NCI-H526 treated with DMSO at 0.1 percent for 48 hours (cell line): ENCODE results near the gene PHLDA2.
"Not testable (repeated sequence)": the region's sequence is repeated elsewhere in the genome, so short reads cannot be mapped to it uniquely, and the experiment has no call there.

Experiments used
- DNase-seq: peaks from one replicate; lab custom pipeline; 2025; lab: John Stamatoyannopoulos, UW

Gene PHLDA2

DNA sequence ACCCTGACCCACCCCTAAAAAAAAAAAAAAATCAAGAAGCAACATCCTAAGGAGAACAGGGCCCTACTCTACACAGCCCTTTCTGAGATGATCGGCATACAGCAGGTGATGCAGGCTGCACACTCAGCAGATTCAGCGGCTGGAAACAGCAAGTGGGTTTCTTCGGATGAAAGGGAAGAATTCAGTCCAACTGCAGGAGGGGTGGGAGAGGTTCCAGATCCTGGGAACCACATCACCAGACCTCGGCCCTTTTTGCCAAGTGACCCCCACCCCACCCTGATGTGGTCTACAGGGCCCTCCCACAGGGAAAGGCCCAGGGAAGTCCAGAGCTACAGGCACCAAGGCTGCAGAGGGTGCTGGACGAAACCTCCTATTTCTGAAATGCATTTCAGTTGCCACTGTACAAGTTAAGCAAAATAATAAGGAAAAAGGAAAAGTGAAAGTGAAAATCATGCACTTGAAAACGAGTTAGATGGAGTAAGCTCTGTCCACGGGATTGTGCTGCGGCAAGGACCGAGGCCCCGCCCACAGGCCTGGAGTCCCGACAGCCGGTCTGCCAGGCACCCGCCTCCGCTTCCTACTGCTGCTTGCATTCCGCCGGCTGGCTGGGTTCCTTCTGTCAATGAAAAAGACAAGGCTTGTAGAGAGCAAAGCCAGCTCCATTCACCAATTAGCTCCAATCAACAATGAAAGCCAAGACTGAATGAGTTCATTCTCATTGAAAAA is 16.0 kb upstream of the PHLDA2 start:
- no peak for DNase-seq

DNA sequence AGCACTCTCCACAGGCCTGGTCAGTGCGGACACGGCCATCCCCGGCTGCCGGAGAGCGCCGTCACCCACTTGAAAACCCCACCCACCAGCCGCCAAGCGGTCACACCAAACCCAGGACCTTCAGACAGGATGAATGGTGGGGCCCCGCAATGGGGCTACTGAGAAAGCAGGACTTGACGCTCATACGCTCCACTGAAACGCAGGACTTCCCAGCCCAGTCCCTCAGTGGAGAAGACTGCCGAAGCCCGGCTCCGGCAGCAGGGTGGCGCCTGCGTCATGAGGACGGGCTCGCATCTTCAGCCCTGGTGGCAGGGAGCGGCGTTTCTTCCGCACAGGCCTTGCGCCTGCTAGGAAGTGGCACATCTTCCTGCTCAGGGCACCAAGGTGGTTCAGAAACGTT is 15.3 kb upstream of the PHLDA2 start:
- DNase-seq: no peak

DNA sequence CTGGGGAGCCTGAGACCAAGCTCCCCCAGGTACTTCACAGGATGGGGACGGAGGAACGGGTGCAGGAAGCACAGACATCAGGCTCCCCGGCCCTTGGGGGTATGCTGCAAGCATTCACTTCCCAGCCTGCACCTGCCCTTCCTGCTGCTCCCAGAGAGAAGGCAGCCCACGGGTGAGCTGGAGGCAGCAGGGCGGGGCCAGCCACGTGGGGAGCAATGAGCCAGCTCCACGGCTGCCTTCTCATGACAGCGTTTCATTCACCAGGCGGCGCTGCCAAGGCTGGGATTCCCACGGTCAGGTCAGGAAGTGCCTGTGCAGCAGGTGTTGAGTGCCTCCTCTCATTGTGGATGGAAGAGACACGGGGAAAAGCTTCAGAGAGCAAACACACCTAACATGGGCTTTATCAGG is 14.5 kb upstream of the PHLDA2 start:
- no peak for DNase-seq

DNA sequence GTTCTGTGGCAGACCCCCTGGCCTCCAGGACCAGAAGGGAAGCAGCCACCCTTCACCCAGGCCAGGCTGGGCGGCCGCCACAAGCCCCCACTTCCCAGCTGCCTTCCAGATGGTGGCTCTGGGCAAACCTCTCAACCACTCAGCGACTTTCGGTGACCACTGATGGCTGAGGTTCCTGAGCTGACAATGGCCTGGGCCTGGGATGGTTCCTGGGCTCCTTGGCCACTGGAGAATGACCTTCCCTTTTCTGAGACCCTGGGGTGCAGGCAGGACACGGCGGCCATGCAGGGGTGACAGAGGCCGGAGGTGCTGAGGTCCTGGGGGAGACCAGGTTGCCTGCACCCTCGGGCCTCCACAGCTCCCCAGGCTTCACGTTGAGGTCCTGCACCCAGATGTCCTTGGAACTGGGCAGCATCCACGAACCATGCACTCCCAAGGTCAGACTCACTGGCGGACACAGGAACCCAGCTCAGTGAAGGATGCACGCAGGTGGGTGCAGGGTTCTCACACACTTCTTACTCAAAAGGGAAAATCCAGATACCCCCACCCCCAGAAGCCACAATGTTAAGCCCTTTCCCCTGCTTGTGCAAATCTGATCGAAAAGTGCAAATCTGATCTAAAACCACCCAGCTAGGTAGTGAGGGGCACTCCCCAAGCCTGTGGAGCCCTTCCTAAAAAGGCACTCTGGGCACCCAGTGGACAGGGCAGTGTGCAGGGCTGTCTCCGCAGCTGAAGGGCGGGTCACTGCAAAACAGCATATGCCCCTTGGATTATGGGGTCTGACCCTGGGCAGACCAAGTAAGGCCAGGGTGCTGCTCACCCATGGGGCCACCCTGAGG is 13.9 kb upstream of the PHLDA2 start:
- no peak for DNase-seq

DNA sequence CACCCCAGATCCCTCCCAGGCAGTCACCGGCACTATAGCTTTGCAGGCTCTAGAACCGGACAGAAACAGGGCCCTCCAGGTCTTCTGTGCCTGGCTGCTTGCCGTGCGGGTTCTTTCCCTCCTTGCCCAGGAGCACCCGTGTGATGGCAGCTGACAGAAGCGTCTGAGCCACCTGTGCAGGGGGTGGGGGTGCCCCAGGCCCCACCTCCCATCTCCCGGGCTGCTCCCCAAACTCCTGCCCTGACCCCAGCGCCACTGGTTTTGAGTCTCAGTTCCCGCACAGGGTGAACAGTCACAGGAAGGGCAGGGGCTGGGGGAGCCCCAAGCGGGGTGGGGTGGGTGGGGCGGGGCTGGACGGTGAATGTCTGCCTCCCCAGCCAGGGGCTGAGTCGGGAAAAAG is 13.2 kb upstream of the PHLDA2 start:
- no peak for DNase-seq

DNA sequence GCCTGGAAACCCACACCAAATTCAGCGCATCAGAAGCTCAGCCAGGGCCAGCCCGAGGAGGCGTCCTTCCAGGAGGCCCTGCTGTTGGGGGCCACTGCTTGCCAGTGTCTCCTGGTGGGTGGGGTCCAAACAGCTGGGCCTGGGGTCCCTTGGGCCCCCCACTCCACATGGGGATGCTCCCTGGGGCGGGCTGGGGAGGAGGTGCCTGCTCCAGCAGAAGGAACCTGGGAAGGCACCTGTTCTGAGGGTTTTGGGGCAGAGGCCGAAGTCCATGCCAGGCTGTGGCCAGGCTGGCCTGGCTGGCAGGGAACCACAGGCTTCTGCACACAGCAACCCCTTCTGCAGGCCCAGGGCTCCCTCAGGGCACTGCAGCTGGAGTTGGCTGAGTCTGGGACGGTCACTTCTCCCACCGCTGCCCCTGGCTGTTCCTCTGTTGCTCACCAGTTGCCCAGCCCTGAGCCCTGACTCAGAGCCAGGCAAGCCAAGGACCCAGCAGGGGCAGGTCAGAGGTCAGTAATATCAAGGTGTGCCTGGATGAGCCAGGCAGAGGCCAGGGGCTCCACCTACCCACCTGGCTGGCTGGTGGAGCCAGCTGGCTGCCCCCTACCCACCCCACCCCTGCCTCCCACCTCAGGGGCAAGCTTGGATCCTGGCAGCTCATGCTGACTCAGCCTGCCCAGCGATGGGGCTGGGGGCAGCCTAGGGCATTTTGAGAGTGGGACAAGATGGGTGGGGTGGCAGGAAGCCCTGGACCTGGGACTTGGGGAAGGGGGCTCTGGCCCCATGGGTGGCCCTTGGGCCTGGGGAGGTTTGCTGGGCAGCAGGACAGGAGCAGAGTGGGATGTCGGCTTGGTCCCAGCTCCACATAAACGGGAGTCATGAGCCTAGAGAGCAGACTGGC is 12.0 kb upstream of the PHLDA2 start:
- no peak for DNase-seq

DNA sequence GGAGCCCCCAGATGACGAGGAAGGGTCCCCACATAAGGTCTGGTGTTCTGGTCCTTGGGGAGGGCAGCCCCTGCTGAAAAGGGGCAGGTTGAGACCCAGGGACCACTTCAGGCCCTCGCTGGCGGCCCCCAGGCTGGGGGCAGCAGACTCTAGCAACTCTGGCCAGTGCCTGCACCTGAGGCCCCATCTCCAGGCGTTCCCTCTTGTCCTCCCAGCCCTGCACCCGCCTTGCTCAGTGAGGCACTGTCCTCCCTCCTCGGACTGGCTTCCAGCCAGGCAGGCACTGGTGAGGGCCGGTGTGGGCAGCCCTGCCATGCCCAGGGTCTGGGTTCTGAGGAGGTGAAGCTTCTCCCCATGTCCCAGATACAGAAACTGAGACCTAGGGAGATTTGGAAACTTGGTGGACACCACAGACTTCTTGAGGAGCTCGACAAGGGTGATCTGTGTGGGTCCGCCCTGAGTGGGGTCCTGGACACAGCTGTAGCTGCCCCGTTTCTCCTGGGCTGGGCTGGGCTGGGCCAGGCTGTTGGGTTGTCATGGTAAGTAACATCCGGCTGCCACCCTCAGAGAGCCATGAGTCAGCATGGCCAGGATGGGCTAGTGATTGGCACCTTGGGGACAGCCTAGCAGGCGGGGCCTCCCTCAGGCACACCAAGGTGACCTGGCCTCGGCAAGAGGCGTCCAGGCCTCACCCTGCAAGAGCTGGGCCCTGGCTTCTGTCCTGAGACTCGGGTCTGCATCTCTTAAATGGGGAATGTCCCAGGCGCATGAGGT is 11.1 kb upstream of the PHLDA2 start:
- DNase-seq: no peak

DNA sequence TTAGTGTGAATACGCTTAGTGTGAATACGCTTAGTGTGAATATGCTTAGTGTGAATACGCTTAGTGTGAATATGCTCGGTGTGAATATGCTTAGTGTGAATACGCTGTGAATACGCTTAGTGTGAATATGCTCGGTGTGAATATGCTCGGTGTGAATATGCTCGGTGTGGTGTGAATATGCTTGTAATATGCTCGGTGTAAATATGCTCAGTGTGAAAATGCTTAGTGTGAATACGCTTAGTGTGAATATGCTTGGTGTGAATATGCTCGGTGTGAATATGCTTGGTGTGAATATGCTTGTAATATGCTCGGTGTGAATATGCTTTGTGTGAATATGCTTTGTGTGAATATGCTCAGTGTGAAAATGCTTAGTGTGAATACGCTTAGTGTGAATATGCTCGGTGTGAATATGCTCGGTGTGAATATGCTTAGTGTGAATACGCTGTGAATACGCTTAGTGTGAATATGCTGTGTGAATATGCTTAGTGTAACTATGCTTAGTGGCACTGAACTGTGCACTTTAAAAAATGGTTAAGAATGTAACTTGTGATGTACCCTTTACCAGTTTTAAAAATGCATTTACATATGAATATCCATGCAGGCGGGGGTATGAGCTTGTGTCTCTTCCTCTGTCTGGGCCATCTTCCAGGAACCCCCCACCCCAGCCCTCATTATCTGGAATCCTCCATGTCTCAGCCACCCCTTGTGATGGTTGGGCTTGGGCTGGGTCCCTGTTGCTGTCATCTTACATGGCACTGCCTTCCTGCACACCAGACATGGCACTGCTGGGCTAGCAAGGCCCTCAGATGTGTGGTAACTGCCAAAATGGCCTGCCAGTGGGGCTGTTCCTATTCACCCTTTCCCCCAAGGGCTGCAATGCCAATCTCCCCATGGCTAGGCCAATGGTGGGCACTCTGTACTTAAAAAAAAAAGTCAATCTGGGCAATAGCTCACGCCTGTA is 9.5 kb upstream of the PHLDA2 start:
- not testable (repeated sequence) for DNase-seq

DNA sequence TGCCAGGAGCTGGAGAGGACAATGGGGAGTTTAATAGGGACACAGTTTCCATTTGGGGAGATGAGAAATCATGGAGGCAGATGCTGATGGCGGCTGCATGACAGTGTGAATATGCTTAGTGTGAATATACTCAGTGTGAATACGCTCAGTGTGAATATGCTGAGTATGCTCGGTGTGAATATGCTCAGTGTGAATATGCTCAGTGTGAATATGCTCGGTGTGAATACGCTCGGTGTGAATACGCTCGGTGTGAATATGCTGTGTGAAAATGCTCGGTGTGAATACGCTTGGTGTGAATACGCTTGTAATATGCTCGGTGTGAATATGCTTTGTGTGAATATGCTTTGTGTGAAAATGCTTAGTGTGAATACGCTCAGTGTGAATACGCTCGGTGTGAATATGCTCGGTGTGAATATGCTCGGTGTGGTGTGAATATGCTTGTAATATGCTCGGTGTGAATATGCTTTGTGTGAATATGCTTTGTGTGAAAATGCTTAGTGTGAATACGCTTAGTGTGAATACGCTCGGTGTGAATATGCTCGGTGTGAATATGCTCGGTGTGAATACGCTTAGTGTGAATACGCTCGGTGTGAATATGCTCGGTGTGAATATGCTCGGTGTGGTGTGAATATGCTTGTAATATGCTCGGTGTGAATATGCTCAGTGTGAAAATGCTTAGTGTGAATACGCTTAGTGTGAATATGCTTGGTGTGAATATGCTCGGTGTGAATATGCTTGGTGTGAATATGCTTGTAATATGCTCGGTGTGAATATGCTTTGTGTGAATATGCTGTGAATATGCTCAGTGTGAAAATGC is 8.6 kb upstream of the PHLDA2 start:
- not testable (repeated sequence) for DNase-seq

DNA sequence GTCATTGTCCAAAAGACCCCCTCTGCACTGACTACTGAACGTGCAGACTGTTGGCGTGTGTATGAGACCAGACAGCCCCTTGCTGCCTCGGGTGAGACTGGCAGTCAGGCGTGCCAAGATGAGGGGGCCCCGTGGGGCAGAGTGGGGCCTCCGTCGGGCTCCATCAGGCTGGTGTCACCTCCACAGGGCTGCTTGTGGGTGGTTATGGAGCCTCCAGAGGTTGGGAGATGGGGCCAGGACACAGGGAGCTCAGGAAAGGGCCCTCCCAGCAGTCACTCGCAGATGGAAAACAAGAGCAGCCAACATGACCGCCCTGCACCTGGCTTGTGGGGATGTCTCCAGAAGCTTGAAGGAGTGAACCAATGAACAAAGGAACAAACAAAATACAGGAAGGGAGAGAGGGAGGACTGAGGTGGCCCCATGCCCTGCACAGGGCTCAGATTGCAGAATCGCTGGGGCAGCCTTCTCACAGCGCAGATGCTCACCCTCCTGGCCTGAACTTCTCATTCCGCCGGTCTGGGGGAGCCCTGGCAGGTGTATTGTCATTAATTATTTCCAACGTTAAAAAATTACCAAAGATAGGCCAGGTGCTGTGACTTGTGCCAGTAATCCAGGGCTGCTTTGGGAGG is 5.5 kb upstream of the PHLDA2 start:
- DNase-seq: no peak

DNA sequence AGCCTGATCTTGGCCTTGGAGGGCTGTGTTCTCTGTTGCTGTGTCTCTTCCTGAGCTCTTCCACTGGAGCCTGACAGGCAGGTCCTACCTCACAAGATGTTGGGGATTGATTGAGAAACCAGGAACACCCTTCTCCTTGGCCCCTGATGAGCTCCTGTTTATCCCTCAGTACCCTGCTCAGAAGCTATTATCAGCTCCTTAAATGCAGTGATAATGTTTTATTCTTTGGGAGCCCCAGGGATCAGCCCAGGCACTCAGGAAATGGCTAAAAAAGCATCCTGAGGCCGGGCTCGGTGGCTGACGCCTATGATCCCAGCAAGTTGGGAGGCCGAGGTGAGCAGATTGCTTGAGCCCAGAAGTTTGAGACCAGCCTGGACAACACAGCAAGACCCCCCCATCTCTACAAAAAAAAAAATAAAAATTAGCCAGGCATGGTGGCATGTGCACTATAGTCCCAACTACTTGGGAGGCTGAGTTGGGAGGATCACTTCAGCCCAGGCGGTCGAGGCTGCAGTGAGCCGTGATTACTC is 4.9 kb upstream of the PHLDA2 start:
- no peak for DNase-seq

DNA sequence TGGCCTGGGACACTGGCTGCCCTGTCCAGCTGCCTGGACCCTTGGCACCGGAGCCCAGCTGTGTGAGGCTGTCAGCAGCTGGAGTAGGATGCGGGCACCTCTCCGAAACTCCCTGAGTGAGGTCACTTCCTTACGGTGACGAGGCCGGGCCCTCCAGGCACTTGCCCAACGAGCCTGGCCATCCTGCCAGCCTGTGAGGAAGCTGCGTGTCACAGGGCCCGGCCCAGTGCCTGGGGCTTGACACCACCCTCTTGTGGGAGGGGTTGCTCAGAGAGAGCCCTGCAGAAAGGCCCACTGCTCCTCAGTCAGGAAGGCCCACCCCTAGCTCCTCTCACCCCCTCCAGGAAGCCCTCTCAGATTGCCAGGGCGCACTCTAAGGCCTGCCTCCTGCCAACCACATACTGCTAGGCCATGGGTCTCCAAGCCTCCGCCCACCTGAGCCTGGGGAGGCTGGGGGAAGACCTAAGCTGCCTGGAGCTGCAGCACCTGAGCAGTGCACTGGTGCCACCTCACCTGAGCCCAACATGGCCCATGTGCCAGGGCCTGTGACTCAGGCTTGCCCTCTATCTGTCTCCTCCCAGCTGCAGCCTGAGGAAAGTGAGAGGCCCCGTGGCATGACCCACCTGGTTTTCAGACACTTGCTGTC is 4.3 kb upstream of the PHLDA2 start:
- DNase-seq: no peak

DNA sequence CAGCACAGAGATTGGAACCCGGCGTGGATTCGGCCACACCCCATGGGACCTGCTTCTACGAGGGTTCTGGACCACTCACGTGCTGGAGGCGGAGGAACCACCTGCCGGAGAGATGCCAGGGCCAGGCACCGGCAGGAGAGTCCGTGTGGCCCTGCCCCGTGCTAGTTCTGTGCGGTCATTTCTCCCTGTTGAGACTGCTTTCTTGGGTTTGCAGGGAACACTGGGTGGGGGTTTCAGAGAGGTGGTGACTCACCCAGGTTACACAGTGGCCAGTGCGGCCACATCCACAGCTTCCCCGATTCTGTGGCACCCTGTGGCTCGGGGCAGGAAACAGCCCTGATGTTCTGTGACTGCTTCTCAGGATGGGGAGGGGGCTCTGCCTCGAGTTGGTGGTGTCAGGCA is 3.6 kb upstream of the PHLDA2 start:
- no peak for DNase-seq

DNA sequence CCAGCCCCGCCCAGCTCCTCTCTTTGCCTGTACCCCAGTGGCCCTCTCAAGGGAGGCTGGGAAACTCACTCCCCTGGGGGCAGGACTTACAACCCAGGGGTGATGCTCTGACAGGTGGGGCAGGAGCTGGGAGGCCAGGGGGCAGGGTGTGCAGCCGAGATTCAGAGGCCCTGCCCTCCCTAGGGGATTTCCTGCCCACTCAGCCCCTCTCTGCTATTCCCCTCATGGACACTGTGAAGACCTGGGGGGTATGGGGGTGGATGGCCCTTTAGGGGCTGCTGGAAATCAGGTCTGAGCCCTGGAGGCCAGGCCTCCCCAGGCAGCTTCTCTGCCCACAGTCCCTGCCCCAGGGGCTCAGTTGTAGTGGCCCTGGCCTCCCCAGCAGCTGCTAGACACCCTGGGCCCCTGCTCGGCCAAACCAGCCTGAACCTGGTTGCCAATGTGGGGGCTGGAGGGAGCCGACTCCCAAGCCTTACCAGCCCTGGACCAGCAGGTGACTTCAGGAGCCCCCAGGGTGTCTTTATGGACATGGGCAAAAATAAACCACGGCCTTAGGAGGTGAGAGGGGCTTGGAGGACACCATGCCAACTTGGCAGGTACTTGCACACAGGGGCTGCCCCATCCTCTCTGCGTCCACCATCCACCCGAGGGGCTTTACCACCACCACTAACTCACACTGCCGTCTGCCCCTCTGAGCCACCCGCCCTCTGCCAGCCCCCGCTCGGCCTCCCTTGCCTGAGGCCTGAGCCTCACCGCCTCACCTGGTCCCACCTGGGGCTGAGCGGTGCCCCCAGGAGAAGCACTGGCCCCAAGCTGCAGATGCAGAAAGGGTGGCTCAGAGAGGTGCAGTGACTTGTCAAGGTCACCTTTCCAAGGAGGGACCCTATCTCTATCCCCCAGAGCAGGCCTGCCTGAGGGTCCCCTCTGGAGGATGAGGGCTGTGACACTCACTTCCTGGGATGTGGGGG is 2.8 kb upstream of the PHLDA2 start:
- no peak for DNase-seq

DNA sequence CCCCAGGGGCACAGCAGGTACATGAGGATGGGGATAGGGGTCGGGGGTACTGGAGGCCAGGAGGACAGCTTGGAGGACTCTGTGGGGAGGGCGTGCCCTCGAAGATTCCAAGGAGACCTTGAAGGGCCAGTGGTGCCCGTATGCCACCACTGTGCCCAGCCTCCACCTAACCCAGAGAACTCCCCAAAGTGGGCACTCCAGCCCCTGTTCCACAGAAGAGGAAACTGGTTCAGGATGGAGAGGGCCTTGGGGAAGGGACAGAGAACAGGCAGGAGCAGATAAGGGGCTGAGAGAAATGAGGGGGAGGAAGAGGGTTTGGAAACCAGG is 2.2 kb upstream of the PHLDA2 start:
- no peak for DNase-seq

DNA sequence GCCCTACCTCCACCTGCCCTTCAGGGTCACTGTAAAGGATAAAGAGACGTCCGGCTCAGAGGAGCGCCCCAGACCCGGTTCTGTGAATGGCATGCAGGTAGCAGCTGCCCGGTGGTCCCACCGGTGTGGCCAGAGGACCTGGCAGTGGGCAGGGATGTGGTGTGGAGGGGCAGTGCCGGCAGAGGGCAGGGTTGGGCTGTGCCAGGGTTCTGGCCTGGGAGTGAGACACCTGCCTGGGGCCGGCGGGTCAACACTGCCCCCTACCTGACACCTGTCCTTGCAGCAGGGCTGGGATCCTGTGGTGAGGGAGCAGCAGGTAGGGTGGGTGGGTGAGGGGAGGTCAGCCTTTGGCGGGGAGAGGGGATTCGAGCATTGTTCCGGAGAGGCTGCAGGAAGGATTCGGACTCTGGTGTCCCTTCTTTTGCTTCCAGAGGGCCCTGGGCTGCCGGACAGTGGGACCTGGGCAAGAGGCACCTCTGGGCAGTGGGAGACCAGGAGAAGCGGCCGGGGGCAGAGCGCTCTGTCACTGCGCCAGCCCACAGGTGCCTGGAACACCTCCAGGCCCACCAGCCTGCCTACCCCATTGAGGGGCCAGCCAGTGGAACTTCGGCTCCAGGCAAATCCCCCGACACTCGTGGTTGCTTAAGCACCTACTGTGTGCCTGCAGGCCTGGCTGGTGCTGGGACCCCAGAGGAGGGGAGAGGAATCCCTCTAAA is 1.6 kb upstream of the PHLDA2 start:
- DNase-seq: peak; percentile 67
